ENCODE results near the gene NFASC.
A peak's percentile ranks its signal among the peaks of the same experiment; 100 is the strongest.

NFASC gene

GRCh38 chr1:204882479-204882878 lies 11.8 kb downstream of the NFASC start:
- H3K9ac ChIP-seq (ENCODE audit: low read length), result no peak overlapping the region
- H3K9me3 ChIP-seq (ENCODE audit: insufficient read depth, low read depth, low read length), result peaks cover 2% of the 10 kb centered on the region
- H3K23ac ChIP-seq (ENCODE audit: low read length), result no peak overlapping the region
- H3K4me2 ChIP-seq (ENCODE audit: low read length), result no peak overlapping the region
- H2BK120ac ChIP-seq (ENCODE audit: insufficient read depth, low read length, poor library complexity), result no peak overlapping the region
- no peak overlapping the region for H3K4ac ChIP-seq (ENCODE audit: low read depth, low read length)
- H3K14ac ChIP-seq (ENCODE audit: low read length), result no peak overlapping the region
- H2AFZ ChIP-seq (ENCODE audit: insufficient read depth, low read length, poor library complexity), result no peak overlapping the region
- no peaks in the 10 kb centered on the region for H3K36me3 ChIP-seq (ENCODE audit: control insufficient read depth in 1 of 2, insufficient read depth in 2 of 2, low read length in 2 of 2)
- no peak overlapping the region for H4K91ac ChIP-seq (ENCODE audit: low read depth, low read length)
- no peak overlapping the region for H2AK5ac ChIP-seq (ENCODE audit: low read length)
- no peak overlapping the region for H3K18ac ChIP-seq (ENCODE audit: low read length)
- H3K4me3 ChIP-seq (ENCODE audit: low read depth, low read length), result no peak overlapping the region
- no peak for DNase-seq
- H3K79me1 ChIP-seq (ENCODE audit: low read length), result peaks cover 2% of the 10 kb centered on the region
- no peaks in the 10 kb centered on the region for H3K27me3 ChIP-seq (ENCODE audit: insufficient read depth, low read length)
- H3K4me1 ChIP-seq (ENCODE audit: control insufficient read depth in 1 of 2, insufficient read depth in 2 of 2, low read length in 2 of 2), result peaks cover 11 to 25% of the 10 kb centered on the region in 2 experiments
- no peak overlapping the region for H3K27ac ChIP-seq (ENCODE audit: low read depth, low read length)
- no CpG with 5 or more reads among the region's 3 CpGs for WGBS (ENCODE audit: extremely low coverage, insufficient coverage, insufficient read length)
- no peak overlapping the region for H4K8ac ChIP-seq (ENCODE audit: low read depth, low read length)
- no peaks in the 10 kb centered on the region for H3K79me2 ChIP-seq (ENCODE audit: control insufficient read depth, insufficient read depth, low read length, poor library complexity)
- no peak overlapping the region for H4K12ac ChIP-seq (ENCODE audit: low read depth, low read length)
- no peak overlapping the region for H2BK12ac ChIP-seq (ENCODE audit: low read length)
- H2BK5ac ChIP-seq (ENCODE audit: low read depth, low read length, poor library complexity), result no peak overlapping the region

- Histone ChIP-seq H3K9ac (ENCODE audit: low read length) (no peak overlapping the region), H3K4me3 (ENCODE audit: low read depth, low read length) (no peak overlapping the region), H3K23ac (ENCODE audit: low read length) (no peak overlapping the region), H3K36me3 (ENCODE audit: control insufficient read depth in 1 of 2, insufficient read depth in 2 of 2, low read length in 2 of 2) (no peaks in the 10 kb centered on the region), H2BK12ac (ENCODE audit: low read length) (no peak overlapping the region), H2AK5ac (ENCODE audit: low read length) (no peak overlapping the region), H3K4ac (ENCODE audit: low read depth, low read length) (no peak overlapping the region), H3K4me2 (ENCODE audit: low read length) (no peak overlapping the region), H4K12ac (ENCODE audit: low read depth, low read length) (no peak overlapping the region), H3K4me1 (ENCODE audit: control insufficient read depth in 1 of 2, insufficient read depth in 2 of 2, low read length in 2 of 2) (peaks cover 11 to 25% of the 10 kb centered on the region in 2 experiments), H2BK5ac (ENCODE audit: low read depth, low read length, poor library complexity) (no peak overlapping the region), H3K9me3 (ENCODE audit: insufficient read depth, low read depth, low read length) (peaks cover 2% of the 10 kb centered on the region), H4K91ac (ENCODE audit: low read depth, low read length) (no peak overlapping the region), H2BK120ac (ENCODE audit: insufficient read depth, low read length, poor library complexity) (no peak overlapping the region), H2AFZ (ENCODE audit: insufficient read depth, low read length, poor library complexity) (no peak overlapping the region), H3K79me2 (ENCODE audit: control insufficient read depth, insufficient read depth, low read length, poor library complexity) (no peaks in the 10 kb centered on the region), H4K8ac (ENCODE audit: low read depth, low read length) (no peak overlapping the region), H3K79me1 (ENCODE audit: low read length) (peaks cover 2% of the 10 kb centered on the region), H3K14ac (ENCODE audit: low read length) (no peak overlapping the region), H3K27ac (ENCODE audit: low read depth, low read length) (no peak overlapping the region), H3K18ac (ENCODE audit: low read length) (no peak overlapping the region), H3K27me3 (ENCODE audit: insufficient read depth, low read length) (no peaks in the 10 kb centered on the region)
- no CpG with 5 or more reads among the region's 3 CpGs for WGBS (ENCODE audit: extremely low coverage, insufficient coverage, insufficient read length)
- DNase-seq, result peak in 1 of 2 donors; percentile 28
These were observed 12.7 kb downstream of the NFASC start for GRCh38 chr1:204883405-204883804.

- Histone ChIP-seq H2BK120ac (ENCODE audit: insufficient read depth, low read length, poor library complexity) (no peak overlapping the region), H4K8ac (ENCODE audit: low read depth, low read length) (no peak overlapping the region), H3K27ac (ENCODE audit: low read depth, low read length) (no peak overlapping the region), H3K14ac (ENCODE audit: low read length) (no peak overlapping the region), H3K79me2 (ENCODE audit: control insufficient read depth, insufficient read depth, low read length, poor library complexity) (no peaks in the 10 kb centered on the region), H3K4me2 (ENCODE audit: low read length) (no peak overlapping the region), H2BK5ac (ENCODE audit: low read depth, low read length, poor library complexity) (no peak overlapping the region), H3K27me3 (ENCODE audit: insufficient read depth, low read length) (no peaks in the 10 kb centered on the region), H2BK12ac (ENCODE audit: low read length) (no peak overlapping the region), H2AK5ac (ENCODE audit: low read length) (no peak overlapping the region), H2AFZ (ENCODE audit: insufficient read depth, low read length, poor library complexity) (no peak overlapping the region), H3K36me3 (ENCODE audit: control insufficient read depth in 1 of 2, insufficient read depth in 2 of 2, low read length in 2 of 2) (no peaks in the 10 kb centered on the region), H3K9ac (ENCODE audit: low read length) (no peak overlapping the region), H4K91ac (ENCODE audit: low read depth, low read length) (no peak overlapping the region), H3K18ac (ENCODE audit: low read length) (no peak overlapping the region), H3K4me3 (ENCODE audit: low read depth, low read length) (no peak overlapping the region), H3K9me3 (ENCODE audit: insufficient read depth, low read depth, low read length) (peaks cover 3% of the 10 kb centered on the region), H3K4ac (ENCODE audit: low read depth, low read length) (no peak overlapping the region), H3K23ac (ENCODE audit: low read length) (no peak overlapping the region), H4K12ac (ENCODE audit: low read depth, low read length) (no peak overlapping the region), H3K4me1 (ENCODE audit: control insufficient read depth in 1 of 2, insufficient read depth in 2 of 2, low read length in 2 of 2) (peaks cover 11 to 25% of the 10 kb centered on the region in 2 experiments), H3K79me1 (ENCODE audit: low read length) (peaks cover 2% of the 10 kb centered on the region)
- WGBS (ENCODE audit: extremely low coverage, insufficient coverage, insufficient read length), result no CpG with 5 or more reads among the region's 4 CpGs
- peak in 1 of 2 donors; percentile 35 for DNase-seq
These were observed 14.6 kb downstream of the NFASC start for GRCh38 chr1:204885288-204885711.

GRCh38 chr1:204885790-204886189 lies 15.1 kb downstream of the NFASC start:
- no peak overlapping the region for H2BK5ac ChIP-seq (ENCODE audit: low read depth, low read length, poor library complexity)

More at GRCh38 chr1:204885790-204886189, 15.1 kb downstream of the NFASC start:
- H3K27ac ChIP-seq (ENCODE audit: low read depth, low read length), result no peak overlapping the region
- H3K9me3 ChIP-seq (ENCODE audit: insufficient read depth, low read depth, low read length), result peaks cover 3% of the 10 kb centered on the region
- no peak overlapping the region for H3K14ac ChIP-seq (ENCODE audit: low read length)
- no peak overlapping the region for H3K9ac ChIP-seq (ENCODE audit: low read length)
- no peak overlapping the region for H3K4me3 ChIP-seq (ENCODE audit: low read depth, low read length)
- peaks cover 2% of the 10 kb centered on the region for H3K79me1 ChIP-seq (ENCODE audit: low read length)
- WGBS (ENCODE audit: extremely low coverage, insufficient coverage, insufficient read length), result no CpG with 5 or more reads among the region's 8 CpGs
- H2BK12ac ChIP-seq (ENCODE audit: low read length), result no peak overlapping the region
- H2AK5ac ChIP-seq (ENCODE audit: low read length), result no peak overlapping the region
- peaks cover 10 to 25% of the 10 kb centered on the region in 2 experiments for H3K4me1 ChIP-seq (ENCODE audit: control insufficient read depth in 1 of 2, insufficient read depth in 2 of 2, low read length in 2 of 2)
- no peak overlapping the region for H3K4me2 ChIP-seq (ENCODE audit: low read length)
- H3K23ac ChIP-seq (ENCODE audit: low read length), result no peak overlapping the region
- no peak overlapping the region for H4K12ac ChIP-seq (ENCODE audit: low read depth, low read length)
- no peaks in the 10 kb centered on the region for H3K79me2 ChIP-seq (ENCODE audit: control insufficient read depth, insufficient read depth, low read length, poor library complexity)
- no peak overlapping the region for H4K8ac ChIP-seq (ENCODE audit: low read depth, low read length)
- H3K4ac ChIP-seq (ENCODE audit: low read depth, low read length), result no peak overlapping the region
- H2AFZ ChIP-seq (ENCODE audit: insufficient read depth, low read length, poor library complexity), result no peak overlapping the region
- no peak overlapping the region for H3K18ac ChIP-seq (ENCODE audit: low read length)
- no peaks in the 10 kb centered on the region for H3K27me3 ChIP-seq (ENCODE audit: insufficient read depth, low read length)
- H3K36me3 ChIP-seq (ENCODE audit: control insufficient read depth in 1 of 2, insufficient read depth in 2 of 2, low read length in 2 of 2), result no peaks in the 10 kb centered on the region
- peak in 1 of 2 donors; percentile 57 for DNase-seq
- H4K91ac ChIP-seq (ENCODE audit: low read depth, low read length), result no peak overlapping the region
- no peak overlapping the region for H2BK120ac ChIP-seq (ENCODE audit: insufficient read depth, low read length, poor library complexity)

All from trophoblast cell (in vitro differentiated cells and primary cell).